HG02970 (cell line): ENCODE results near the gene ESD.
"Not testable (repeated sequence)": the region's sequence is repeated elsewhere in the genome, so short reads cannot be mapped to it uniquely, and the experiment has no call there.

Experiments
- ATAC-seq: cut with Tn5 transposase; IDR thresholded peaks from one replicate; pipeline ENCODE4 v1.9.1; 2021; ENCODE audit warnings: mild to moderate bottlenecking, moderate library complexity, moderate number of reproducible peaks; ENCODE audit not compliant: unreplicated experiment, low FRiP score

Gene ESD

DNA sequence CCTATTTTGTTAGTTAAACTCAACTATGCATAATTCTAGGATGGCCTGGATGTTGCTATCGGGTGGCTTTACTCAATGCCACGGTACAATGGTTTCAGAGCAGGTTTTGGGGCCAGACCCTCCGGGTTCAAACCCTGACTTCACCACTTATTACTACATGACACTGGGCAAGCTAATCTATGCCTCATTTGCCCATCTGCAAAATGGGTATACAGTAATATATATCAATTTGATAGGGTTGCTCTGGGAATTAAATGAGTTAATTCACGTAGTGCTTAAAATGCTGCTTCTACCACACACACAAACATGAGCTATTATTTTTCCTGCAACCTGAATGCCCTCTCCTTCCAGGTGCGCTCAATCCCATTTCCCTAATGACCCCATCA, 839 bp downstream of the ESD start:
- ATAC-seq = no peak

DNA sequence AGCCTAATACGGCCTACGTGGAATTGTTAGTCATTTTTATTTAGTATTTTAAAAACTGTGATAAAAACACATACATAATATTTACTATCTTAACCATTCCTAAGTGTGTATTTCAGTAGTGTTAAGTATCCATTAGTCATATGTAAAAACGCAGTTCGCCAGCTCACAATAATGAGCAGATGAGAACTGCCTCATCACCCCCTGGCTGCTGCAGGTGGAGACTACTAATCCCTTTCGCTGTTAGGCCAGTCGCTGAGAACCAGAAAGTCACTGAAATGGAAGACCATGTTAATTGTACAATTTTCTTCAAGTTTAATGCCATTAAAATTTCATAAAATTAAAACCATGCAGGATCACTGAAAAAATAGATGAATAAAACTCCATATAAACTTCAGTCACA, 1.6 kb downstream of the ESD start:
- no peak for ATAC-seq

DNA sequence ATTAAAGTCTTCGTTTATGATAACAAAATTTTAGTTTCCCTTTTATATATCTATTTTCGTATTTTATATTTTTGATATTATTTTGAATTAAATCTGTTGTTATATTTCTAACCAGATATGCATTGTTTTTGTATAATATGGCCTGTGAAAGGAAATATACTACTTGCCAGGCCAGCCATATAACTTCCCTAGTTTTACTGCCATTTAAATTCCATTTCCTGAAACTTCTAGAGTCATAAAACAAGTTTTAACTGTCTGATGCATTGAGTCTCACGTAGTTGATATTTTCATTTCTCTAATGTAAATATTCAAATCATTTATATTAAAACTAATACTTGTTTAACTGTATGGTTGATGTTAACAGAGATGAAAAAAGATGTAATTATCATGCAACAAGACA, 13.5 kb downstream of the ESD start:
- no peak for ATAC-seq

DNA sequence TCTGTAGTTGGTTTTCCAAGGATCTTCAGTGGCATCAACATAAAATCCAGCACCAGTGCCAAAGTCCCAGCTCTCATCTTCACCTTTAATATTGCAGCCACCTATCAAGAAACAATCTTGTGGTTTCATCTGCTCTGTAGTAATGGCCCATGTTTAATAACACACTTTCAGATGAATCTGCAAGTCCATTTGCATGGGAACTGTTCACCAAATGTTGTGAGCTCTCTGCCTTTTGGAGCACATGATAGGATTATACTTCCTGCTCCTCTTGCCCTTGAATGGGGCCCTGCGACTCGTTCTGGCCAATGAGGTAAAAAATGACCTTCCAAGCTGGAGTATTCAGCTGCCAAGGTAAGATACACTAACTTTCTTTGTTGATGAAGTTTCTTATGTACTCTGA, 14.3 kb downstream of the ESD start:
- no peak for ATAC-seq

DNA sequence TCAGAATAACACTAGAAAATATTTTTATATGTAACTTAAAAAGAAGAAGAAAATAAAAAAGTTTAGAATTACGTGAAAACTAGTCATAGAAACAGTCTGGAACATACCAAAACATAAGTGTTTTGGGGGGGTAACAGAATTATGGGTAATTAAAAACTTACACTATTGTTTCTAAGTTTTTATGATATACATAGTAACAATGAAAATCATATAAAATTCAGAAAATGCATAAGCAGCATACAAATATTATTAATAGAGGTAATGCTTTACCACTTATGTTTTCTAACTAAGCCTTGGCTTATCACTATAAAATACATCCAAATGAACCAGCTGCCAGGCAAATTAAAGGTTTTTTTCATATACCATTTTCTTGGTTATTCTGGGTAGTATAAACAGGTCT, 14.9 kb downstream of the ESD start:
- no peak for ATAC-seq

DNA sequence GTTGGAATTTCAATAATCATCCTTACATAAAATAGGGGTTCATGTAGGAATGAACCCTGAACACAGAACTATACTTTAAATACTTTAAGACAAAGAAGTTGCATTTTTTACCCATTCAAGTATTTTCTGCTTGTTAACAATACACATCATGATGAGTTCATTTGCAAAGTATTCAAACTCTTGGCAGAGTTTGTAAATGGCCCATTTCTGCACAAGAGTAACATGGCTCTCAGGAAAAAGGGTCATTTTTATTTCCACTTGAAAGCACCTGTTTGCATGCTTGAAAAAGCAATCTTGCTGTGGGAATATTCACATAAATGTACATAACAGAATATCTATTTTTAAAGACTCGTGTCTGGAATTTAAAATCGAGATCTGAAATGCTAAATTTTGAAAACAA, 18.1 kb downstream of the ESD start:
- ATAC-seq = no peak

DNA sequence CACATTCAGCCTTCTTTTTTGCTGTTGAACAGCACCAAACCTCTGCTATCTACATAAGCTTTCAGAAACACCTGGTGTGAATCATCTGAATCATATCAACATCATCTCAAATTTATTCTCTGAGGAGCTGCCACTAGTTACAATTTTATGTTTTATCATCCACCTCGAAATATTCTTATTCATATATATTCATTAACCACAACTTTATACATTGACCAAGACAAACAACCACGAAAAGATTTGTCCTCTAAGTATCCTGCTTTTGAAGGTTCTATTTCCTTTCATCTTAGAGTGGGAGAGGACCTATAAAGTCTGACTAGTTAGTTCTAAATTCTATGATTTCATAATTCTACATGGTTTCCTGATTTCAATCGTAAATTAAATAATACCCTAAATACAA, 18.9 kb downstream of the ESD start:
- no peak for ATAC-seq

DNA sequence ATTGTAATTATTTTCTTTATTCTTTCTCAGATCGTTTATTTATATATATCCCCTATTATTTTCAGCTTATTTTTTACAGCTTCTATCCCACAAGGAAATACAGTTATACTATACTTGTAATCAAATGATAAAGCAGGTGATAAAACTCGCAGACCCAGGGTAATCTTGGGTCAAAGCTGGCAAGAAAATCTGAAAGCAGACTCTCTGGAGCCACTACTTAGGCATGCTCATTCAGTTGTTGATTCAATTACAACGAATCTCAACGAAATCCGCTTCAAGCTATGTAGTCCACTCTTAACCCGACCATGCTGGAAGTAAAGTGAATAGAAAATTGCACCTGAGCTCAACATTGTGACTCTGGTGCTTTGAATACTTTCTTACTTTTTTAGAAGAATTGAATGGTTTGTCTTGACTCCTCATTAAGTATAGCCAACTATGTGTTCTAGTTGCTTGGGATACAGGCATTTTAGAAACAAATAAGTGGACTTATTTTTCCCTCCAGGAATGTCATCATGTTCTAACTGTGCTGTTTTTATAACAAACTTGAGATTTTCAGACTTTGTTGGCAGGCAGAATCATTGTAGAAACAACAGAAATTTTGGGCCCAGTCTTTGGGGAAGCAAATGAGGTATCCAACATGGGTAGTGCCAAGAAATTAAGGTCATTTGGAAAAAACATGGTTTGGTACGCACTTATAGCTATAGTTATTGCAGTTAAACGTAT, 21.4 kb downstream of the ESD start:
- ATAC-seq = no peak

DNA sequence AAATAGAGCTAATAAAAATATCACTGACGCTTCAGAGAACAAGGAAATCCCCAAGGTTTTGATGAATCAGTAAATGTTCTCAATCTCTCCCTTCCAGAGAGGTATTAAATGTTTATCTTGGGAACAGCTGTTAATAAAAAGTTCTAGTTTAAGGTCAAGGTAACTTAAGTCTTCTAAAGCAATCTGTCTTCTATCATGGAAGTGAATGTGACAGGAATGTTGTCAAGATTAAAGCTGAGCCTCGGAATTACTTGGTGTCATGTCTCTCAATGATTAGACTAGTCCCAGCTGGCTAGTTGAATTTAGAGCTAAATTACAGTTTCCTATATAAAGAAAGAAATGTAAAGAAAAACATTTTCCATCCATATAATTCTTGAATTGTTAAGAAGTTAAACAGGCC, 23.4 kb downstream of the ESD start:
- no peak for ATAC-seq

DNA sequence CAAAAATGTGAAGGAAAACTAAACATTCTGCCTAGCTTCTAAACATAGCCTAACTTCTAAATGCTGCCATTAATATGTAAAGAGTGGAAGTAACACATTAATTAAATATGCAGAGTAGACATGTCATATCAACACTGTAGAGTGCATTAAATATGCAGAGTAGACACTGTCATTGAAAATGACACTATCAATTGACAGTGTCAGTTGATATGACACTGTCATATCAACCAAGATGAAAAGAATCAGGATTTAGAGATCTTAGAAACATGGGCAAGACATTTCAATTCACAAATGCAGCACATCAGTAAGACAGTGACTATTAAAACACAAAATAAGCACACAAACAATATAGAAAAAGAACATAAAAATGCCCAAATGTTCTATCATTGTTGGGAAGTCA, 25.3 kb downstream of the ESD start:
- no peak for ATAC-seq

DNA sequence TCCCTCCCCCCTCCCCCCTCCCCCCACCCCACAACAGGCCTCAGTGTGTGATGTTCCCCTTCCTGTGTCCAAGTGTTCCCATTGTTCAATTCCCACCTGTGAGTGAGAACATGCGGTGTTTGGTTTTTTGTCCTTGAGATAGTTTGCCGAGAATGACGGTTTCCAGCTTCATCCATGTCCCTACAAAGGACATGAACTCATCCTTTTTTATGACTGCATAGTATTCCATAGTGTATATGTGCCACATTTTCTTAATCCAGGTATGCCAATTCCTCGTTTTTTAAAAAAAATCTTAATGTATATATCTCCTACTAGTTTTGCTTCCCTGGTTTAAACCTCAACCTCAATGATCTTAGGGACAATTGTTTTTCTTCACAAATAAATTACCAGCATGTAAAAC, 27.0 kb downstream of the ESD start:
- not testable (repeated sequence) for ATAC-seq

DNA sequence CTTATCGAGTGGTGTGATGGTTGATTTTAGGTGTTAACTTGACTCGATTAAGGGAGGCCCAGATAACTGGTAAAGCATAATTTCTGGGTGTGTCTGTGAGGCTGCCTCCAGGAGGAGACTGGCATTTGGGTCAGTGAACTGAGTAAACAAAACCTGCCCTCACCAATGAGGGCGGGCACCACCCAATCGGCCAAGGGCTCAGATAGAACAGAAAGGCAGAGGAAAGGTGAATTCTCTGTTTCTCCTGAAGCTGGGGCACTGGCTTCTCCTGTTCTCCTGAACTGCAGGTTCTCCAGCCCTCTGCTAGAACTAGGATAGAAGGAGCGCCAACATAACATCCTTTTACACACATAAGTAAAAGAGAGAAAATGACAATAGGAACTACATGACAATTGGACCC, 35.1 kb downstream of the ESD start:
- ATAC-seq = no peak

DNA sequence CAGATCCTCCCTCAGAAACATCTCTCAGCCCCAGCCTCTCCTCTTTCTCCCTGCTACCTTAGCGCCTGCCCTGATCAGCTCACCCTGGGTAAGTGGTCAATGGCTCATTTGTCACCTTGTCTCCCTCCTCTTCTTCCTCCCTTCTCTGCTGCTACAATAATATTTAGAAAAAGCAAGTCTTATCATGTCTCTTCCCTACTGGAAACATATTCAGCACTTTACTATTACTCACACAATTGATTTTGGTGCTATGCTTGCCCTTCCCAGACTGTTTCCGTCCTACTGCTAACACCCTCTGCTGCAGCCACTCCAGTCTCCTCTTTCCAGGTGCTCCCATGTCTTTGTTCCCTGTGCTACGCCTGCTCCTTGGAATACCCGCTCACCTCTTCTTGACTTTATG, 35.8 kb downstream of the ESD start:
- no peak for ATAC-seq

DNA sequence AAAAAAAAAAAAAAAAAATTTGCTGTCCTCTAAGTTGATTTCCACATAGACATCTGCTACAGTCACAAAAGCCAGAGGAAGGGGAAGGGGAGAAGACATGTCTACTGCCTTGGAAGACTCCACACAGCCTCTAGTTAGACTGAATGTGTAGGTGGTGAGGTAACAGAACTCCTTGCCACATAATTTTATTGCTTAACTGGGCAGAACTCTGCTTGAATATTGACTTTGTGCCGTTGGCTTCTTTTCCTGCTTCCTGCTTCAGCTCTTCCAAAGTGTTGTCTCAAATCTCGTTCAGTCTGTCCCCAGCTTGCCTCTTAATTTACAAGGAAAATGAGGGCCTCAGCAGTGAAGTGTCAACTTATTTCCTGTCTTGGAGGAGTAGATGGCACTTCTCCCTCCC, 37.1 kb downstream of the ESD start:
- no peak for ATAC-seq

DNA sequence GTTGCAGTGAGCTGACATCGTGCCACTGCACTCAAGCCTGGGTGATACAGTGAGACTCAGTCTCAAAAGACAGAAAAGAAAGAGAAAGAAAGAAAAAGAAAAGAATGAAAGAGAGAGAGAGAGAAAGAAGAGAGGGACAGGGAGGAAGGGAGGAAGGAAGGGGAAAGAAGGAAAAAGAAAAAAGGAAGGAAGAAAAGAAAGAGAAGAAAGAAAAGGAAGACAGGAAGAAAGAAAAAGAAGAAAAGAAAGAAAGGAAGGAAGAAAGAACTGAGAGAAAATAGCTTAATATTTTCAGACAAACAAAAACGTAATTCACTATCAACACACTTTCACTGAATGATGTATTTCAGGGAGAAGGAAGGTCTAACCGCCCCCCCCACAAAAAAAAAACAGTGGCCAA, 39.3 kb downstream of the ESD start:
- ATAC-seq = no peak

DNA sequence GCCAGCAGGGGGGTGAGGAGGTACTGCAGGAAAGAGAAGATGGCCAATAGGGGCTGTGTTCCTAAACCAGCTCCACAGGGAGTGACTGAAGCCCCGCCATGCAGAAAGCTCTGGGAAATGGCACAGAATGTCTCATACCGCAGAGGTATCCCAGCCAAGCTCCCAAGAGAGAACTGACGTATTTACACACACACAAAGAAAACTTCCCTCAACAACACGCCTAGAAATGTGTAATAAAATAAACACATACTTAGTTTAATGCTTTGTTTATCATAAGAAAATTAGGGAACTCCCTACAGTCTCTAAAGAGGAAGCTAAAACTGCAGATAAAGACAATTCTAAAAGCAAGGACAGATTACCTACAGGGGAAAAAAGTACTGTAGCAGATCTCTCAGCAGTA, 40.0 kb downstream of the ESD start:
- no peak for ATAC-seq

DNA sequence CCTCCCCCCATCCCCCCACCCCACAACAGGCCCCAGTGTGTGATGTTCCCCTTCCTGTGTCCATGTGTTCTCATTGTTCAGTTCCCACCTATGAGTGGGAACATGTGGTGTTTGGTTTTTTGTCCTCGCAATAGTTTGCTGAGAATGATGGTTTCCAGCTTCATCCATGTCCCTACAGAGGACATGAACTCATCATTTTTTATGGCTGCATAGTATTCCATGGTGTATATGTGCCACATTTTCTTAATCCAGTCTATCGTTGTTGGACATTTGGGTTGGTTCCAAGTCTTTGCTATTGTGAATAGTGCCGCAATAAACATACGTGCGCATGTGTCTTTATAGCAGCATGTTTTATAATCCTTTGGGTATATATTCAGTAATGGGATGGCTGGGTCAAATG, 41.5 kb downstream of the ESD start:
- ATAC-seq = not testable (repeated sequence)

DNA sequence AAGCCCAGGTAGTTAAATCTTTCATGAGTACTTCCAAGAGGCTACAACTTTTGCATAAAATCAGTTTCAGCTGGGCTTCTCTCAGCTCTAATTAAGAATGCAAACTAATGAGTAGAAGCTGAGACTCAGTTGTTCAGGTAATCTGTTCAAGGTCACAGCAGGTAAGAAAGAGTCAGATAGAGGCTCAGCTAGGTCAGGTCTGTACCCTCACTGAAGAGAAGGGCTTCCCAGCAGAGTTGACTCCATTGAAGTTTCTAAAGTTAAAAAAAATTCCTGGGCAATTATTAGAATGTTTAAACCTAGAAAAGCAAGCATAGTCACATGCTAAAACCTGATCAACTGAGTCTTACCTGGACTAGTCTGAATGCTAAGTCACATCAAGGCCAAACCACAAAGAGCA, 42.1 kb downstream of the ESD start:
- no peak for ATAC-seq

DNA sequence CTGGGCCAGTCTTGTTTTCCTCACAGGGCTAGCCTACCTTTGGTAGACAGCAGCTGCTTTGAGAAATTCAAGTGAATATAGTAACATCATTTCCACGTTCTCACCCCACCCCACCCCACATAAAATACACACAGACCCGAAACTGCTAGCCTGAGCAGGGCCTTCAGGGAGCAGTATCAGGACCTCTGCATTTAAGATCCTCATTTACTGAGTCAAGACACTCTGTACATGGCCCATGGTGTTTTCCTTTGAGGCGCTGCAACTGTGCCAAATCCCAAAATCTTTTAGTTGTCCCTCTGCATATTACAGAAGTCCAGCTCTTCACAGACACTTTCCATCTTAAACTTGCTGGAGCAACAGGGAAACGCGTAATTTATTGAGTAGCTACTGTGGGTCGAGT, 43.0 kb downstream of the ESD start:
- no peak for ATAC-seq

DNA sequence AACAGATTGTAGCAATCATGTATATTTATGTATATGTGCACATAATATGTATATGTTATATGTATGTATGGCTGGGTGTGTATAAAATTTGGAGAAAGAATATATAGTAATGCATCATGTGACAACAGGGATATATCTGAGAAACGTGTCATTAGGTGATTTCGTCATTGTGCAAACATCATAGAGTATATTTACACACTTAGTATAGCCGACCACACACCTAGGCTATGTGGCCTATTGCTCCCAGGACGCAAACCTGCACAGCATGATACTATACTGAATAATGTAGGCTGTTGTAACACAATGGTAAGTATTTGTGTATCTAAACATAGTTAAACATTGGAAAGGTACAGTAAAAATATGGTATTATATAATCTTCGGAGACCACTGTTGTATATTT, 43.8 kb downstream of the ESD start:
- ATAC-seq = no peak

DNA sequence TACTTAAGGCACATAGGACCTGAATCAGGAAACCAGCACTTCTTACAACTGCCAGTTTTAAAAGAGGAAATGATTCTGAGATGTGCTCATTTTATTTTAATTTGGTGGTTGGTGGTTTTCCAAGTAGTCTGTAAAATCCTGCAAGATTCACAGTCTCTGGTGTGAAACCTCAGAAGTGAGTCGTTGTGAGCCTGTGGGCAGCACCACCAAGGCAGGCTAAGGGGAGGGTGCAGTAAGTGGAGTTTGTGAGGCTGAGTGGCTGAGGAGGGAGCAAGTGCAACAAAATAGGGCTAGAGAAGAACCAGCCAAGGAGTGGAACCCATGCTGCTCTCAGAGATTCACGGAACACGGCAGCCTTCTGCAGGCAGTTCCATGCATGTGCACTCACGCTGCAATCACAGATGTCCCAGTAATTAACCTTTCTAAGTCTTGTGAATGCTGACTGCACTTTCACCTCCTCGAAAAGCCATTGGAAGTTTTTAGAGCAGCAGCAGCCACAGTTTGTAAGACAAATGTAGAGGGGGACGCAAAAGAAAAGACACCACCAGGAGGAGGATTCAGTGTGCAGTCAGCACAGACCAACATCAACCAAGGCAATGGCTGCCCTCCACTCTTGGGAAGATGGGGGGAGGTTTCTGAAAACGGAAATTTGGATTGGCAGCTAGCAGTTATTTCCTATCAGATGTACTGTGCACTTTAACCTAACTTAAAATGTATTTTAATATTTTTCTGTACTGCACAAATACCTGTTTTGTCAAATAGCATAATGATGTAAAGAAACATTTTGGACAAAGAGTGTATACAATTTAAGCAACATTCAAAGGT, 44.9 kb downstream of the ESD start:
- ATAC-seq = no peak

DNA sequence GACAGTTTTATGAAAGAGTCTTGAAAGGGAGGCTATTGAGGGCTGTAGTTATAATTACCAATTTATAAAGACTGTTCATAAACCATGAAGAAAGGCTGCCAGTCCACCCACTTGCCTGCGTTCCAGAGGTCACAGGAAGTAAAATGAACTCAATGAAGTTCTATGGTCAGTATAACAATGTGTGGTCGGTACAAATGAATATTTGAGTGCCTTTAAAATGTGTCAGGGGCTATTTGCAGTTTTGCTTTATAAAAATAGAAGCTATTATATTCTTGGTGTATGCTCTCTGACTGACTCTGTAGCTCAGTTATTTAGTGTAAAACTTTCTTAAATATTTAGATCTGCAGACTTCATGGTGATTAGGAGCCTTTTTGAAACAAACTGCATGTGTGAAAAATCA, 47.0 kb downstream of the ESD start:
- no peak for ATAC-seq
